Measurements from ENCODE around the gene RAB7B.
"Not testable (repeated sequence)": the region's sequence is repeated elsewhere in the genome, so short reads cannot be mapped to it uniquely, and the experiment has no call there.

The RAB7B gene

GRCh38 chr1:206002871-206003801 is at the start of gene RAB7B:
RAB7B (minus strand) TSS chr1:206003395; CDS start chr1:205994135, 9,260 bp downstream.
- no peak within 1 kb of the TSS for H3K27ac ChIP-seq
- TF ChIP-seq, protein P1, sequence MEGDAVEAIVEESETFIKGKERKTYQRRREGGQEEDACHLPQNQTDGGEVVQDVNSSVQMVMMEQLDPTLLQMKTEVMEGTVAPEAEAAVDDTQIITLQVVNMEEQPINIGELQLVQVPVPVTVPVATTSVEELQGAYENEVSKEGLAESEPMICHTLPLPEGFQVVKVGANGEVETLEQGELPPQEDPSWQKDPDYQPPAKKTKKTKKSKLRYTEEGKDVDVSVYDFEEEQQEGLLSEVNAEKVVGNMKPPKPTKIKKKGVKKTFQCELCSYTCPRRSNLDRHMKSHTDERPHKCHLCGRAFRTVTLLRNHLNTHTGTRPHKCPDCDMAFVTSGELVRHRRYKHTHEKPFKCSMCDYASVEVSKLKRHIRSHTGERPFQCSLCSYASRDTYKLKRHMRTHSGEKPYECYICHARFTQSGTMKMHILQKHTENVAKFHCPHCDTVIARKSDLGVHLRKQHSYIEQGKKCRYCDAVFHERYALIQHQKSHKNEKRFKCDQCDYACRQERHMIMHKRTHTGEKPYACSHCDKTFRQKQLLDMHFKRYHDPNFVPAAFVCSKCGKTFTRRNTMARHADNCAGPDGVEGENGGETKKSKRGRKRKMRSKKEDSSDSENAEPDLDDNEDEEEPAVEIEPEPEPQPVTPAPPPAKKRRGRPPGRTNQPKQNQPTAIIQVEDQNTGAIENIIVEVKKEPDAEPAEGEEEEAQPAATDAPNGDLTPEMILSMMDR (conservative IDR thresholded peaks at IDR 0.05): no peak

GRCh38 chr1:206052231-206052865 is 49.2 kb upstream of the RAB7B start:
- not testable (repeated sequence) for H3K27ac ChIP-seq

DNA sequence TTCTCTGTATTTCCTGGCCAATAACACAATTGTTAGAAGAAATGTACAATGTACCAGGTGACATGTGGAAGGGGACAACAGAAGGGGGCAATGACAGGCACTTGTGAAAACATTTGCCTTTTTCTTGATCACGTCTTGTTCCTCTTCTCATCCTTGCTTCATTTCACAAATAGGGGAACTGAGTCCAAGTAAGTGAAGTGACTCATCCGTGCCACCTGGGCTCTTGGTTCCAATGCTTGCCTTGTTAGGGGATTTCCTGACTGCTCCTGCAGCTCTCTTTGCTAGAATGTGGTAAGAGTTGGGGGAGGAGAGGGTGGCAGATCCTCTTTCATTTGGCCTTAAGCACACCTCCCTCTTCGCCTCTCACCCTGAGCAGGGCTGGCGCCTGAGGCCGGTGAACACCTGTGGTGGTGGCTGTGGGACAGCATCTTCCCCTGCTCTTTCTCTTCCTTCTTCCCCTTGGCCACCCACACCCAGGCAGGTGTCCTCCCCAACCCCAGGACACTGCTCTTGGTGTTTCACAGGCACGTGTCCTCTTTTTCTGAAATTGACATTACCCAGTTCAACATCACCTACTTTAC is 47.5 kb upstream of the RAB7B start:
- TF ChIP-seq, protein P1 (conservative IDR thresholded peaks at IDR 0.05): no peak
- H3K27ac ChIP-seq: no peak overlapping the region

DNA sequence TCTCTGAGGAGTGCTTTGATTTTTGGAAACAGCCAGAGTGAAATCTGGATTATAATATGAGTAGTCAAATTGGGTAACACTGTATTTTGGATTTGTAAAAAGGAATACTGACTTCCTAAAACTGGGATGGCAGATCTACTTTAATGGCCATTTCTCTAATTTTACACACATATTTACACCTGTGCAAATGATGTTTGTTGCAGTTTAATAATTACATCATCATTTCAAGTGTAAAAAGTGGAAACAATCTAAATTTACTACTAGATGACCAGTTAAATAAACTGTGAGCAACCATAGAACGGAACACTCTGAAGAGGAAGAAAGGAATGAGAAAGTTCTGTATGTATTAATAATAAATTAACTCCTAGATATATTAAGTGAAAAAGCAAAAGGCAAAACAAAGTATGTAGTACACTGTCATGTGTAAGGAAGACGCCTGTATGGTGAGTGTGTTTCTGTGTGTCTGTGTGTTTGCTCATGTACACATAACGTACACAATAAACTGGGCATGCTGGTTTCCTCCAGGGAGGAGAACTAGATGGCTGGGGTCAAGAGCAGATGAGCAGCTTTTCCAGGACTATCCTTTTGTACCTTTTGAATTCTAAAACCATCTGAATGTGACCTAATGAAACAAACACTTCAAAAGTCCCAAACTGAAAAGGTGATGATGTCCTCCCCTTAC is 46.9 kb upstream of the RAB7B start:
- TF ChIP-seq, protein P1 (conservative IDR thresholded peaks at IDR 0.05): no peak
- no peak overlapping the region for H3K27ac ChIP-seq

DNA sequence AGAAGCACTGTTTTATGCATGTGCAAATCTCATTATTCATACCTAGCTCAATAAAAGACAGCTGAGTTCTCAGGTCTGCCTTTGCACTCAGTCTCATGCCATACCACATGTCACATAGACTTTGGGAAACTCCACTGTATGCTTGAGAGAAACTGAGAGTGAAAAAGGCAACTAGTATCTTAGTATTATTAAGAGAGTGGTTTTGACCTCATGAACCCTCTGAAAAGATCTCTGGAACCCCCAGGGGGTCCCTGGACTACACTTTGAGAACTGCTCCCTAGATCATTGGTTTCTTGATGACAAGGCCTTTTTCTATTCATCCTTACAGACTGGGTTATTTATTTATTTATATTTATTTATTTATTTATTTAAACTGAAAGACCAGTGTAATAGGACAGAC is 46.1 kb upstream of the RAB7B start:
- TF ChIP-seq, protein P1 (conservative IDR thresholded peaks at IDR 0.05): no peak
- H3K27ac ChIP-seq: no peak overlapping the region

DNA sequence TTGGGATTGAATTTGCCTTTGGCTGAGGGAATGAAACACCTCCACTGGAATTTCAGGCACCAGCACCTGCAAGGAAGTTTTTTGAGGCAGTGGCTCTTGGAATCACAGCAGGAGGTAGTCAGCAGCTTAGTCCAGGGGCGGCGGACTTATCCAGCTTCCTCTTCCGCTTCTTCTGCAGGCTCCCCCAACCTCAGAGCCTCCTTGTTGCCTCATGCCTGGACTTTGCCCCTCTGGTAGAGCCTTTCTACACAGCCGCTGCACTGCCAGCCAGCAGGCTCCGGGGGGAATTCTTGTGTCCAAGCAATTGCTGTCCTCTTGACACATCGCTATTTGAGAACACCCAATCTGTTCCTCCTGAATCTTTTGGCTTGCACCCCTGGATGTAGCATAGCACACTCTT is 45.4 kb upstream of the RAB7B start:
- TF ChIP-seq, protein P1 (conservative IDR thresholded peaks at IDR 0.05): no peak
- no peak overlapping the region for H3K27ac ChIP-seq

GRCh38 chr1:206047271-206047670 is 44.1 kb upstream of the RAB7B start:
- H3K27ac ChIP-seq: no peak overlapping the region
- TF ChIP-seq, protein P1 (conservative IDR thresholded peaks at IDR 0.05): no peak
